KMS-11 (cell line): Measurements from ENCODE around the gene ACTN2.

ENCODE experiments used
- H2AFZ ChIP-seq: fragments of 200-600 bp; sonication (generic); 2 replicates; pipeline ENCODE4 v1.6.1; 2016; ENCODE audit warnings: antibody characterized with exemption, mixed run types, low read depth
- H3K27ac ChIP-seq: fragments of 200-600 bp; sonication (generic); 2 replicates; pipeline ENCODE4 v1.6.1; 2016; ENCODE audit warnings: mild to moderate bottlenecking, mixed run types
- H3K27me3 ChIP-seq: fragments of 200-600 bp; sonication (generic); 2 replicates; pipeline ENCODE4 v1.6.1; 2017; ENCODE audit warnings: mild to moderate bottlenecking, low read depth, mixed run types, moderate library complexity; ENCODE audit not compliant: insufficient read depth
- H3K36me3 ChIP-seq: fragments of 200-600 bp; sonication (generic); 2 replicates; pipeline ENCODE4 v1.6.1; 2017; ENCODE audit warnings: mild to moderate bottlenecking, mixed run types; ENCODE audit not compliant: insufficient read depth
- H3K4me1 ChIP-seq: fragments of 200-600 bp; sonication (generic); 2 replicates; pipeline ENCODE4 v1.6.1; 2016; ENCODE audit warnings: mild to moderate bottlenecking, low read depth, mixed run types; ENCODE audit not compliant: poor library complexity, severe bottlenecking
- H3K4me2 ChIP-seq: fragments of 200-600 bp; sonication (generic); 2 replicates; pipeline ENCODE4 v1.7.0; 2016; ENCODE audit warnings: mild to moderate bottlenecking, mixed run types
- H3K4me3 ChIP-seq: fragments of 200-600 bp; sonication (generic); IDR thresholded peaks from 2 replicates; pipeline ENCODE4 v1.6.1; 2017; ENCODE audit warnings: low read depth, low read length, mixed read lengths; ENCODE audit not compliant: insufficient read depth
- H3K79me2 ChIP-seq: fragments of 200-600 bp; sonication (generic); 2 replicates; pipeline ENCODE4 v1.6.1; 2016; ENCODE audit warnings: low read depth, mixed run types; ENCODE audit not compliant: insufficient read depth
- H3K9ac ChIP-seq: fragments of 200-600 bp; sonication (generic); 2 replicates; pipeline ENCODE4 v1.6.1; 2016; ENCODE audit warnings: mild to moderate bottlenecking, mixed run types
- H4K20me1 ChIP-seq: fragments of 200-600 bp; sonication (generic); 2 replicates; pipeline ENCODE4 v1.6.1; 2016; ENCODE audit warnings: mild to moderate bottlenecking, mixed run types; ENCODE audit not compliant: insufficient read depth
- CTCF ChIP-seq: fragments of 200-600 bp; sonication (generic); conservative IDR thresholded peaks from 2 replicates; pipeline ENCODE4 v1.6.1; 2017; ENCODE audit warnings: low read depth, mild to moderate bottlenecking, antibody characterized with exemption, low read length, moderate library complexity, mixed read lengths

Gene ACTN2

GRCh38 chr1:236751385-236751784 is 65.1 kb downstream of the ACTN2 start:
- Histone ChIP-seq H3K36me3 (no peaks in the 10 kb centered on the region), H4K20me1 (no peaks in the 10 kb centered on the region), H3K27ac (no peak overlapping the region), H3K79me2 (no peaks in the 10 kb centered on the region), H2AFZ (no peak overlapping the region), H3K4me2 (no peak overlapping the region), H3K9ac (no peak overlapping the region), H3K4me3 (no peak overlapping the region), H3K27me3 (no peaks in the 10 kb centered on the region), H3K4me1 (no peaks in the 10 kb centered on the region)
- TF ChIP-seq CTCF = no peak

GRCh38 chr1:236751935-236752334 is 65.6 kb downstream of the ACTN2 start:
- Histone ChIP-seq H3K27ac (no peak overlapping the region), H3K36me3 (no peaks in the 10 kb centered on the region), H3K79me2 (no peaks in the 10 kb centered on the region), H2AFZ (no peak overlapping the region), H3K4me3 (no peak overlapping the region), H3K27me3 (no peaks in the 10 kb centered on the region), H3K4me2 (no peak overlapping the region), H3K4me1 (no peaks in the 10 kb centered on the region), H4K20me1 (no peaks in the 10 kb centered on the region), H3K9ac (no peak overlapping the region)
- no peak for TF ChIP-seq CTCF

- Histone ChIP-seq H4K20me1 (no peaks in the 10 kb centered on the region), H3K4me3 (no peak overlapping the region), H2AFZ (no peak overlapping the region), H3K36me3 (no peaks in the 10 kb centered on the region), H3K79me2 (no peaks in the 10 kb centered on the region), H3K27ac (no peak overlapping the region), H3K9ac (no peak overlapping the region), H3K27me3 (no peaks in the 10 kb centered on the region), H3K4me2 (no peak overlapping the region), H3K4me1 (no peaks in the 10 kb centered on the region)
- TF ChIP-seq CTCF = no peak
Measured at GRCh38 chr1:236753516-236753915, 67.2 kb downstream of the ACTN2 start.

GRCh38 chr1:236753964-236754363 is 67.7 kb downstream of the ACTN2 start:
- Histone ChIP-seq H3K4me3 (no peak overlapping the region), H4K20me1 (no peaks in the 10 kb centered on the region), H2AFZ (no peak overlapping the region), H3K4me2 (no peak overlapping the region), H3K79me2 (no peaks in the 10 kb centered on the region), H3K27me3 (no peaks in the 10 kb centered on the region), H3K4me1 (no peaks in the 10 kb centered on the region), H3K36me3 (no peaks in the 10 kb centered on the region), H3K9ac (no peak overlapping the region), H3K27ac (no peak overlapping the region)
- TF ChIP-seq CTCF = no peak
